GM12874 (cell line): ENCODE results near the gene ZBTB39.

ENCODE experiments used
- TF ChIP-seq, protein P1 (sequence below): IDR thresholded peaks from 2 replicates; pipeline ENCODE4 v1.5.1; 2011; ENCODE audit warnings: low read depth, mild to moderate bottlenecking, control low read depth, low read length, moderate library complexity; ENCODE audit not compliant: insufficient read depth

The ZBTB39 gene

DNA sequence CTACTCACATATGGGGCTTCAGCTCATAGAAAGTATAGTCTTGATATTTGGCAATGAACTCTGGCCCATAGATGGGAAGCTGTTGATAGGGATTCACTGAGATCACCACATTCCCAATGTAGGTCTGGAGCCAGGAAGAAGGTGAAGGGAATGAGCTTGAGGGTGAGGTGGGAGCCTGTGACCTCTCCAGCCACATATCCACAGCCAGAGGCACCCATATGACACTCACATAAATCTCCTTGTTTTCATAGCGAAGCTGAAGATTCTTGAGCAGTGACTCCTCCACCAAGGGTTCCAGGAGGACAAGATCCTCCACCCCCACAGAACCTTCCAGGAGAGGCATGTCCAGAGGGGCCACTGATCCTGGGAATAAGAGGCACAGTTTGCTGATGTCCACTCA, 41.6 kb upstream of the ZBTB39 start:
- TF ChIP-seq, protein P1, sequence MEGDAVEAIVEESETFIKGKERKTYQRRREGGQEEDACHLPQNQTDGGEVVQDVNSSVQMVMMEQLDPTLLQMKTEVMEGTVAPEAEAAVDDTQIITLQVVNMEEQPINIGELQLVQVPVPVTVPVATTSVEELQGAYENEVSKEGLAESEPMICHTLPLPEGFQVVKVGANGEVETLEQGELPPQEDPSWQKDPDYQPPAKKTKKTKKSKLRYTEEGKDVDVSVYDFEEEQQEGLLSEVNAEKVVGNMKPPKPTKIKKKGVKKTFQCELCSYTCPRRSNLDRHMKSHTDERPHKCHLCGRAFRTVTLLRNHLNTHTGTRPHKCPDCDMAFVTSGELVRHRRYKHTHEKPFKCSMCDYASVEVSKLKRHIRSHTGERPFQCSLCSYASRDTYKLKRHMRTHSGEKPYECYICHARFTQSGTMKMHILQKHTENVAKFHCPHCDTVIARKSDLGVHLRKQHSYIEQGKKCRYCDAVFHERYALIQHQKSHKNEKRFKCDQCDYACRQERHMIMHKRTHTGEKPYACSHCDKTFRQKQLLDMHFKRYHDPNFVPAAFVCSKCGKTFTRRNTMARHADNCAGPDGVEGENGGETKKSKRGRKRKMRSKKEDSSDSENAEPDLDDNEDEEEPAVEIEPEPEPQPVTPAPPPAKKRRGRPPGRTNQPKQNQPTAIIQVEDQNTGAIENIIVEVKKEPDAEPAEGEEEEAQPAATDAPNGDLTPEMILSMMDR = no peak

- TF ChIP-seq, protein P1 = no peak
Observed at GRCh38 chr12:57046947-57047890, 40.9 kb upstream of the ZBTB39 start.

DNA sequence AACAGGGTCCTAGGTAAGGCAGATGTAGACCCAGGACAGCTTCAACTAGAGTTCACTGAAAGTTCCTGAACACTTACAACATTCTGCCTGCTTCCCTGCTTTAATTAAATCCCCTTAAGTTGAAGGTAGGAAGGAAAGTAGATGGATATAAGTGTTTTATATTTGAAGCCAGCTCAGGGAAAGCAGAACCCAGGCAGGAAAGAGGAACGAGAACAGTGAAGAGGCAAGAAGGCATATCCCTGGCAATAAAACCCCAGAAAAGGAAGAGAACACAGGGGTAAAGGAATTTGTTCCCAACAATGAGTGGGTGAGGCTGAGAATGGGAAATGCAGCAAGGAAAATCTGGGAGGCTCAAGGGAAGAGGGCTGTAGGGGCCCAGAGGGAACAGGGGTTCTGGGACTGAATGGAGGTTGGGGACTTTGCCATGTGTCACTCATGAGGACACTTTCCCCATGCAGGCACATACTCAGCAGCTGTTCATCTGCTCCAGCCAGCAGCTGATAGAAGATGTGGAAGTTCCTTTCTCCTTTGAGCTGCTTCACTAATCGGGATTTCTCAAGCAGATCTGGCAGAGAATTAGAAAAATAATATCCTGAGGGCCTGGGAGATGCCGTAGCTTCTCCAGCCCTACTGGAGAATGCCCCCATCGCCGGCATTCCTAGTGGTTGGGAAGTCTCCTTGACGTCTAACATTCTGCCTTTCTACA, 39.9 kb upstream of the ZBTB39 start:
- TF ChIP-seq, protein P1 = no peak

DNA sequence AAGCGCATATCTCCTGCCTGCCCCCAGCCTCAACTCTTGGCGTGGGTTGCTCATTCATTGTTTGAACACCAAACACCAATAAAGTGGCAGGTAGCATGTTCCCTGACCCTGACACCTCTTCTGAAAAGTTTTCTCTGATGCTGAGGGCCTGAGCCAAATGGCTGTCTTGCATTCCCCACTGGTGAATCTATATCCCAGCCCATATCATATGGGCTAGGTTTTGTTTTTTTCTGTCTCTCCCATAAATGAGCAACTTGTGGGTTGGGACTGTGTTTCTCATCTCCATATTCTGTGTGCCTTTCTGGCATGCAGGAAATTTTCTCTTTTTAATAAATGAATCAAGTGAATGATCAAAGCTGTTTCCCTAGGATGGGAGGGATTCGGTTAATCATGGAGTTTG, 38.5 kb upstream of the ZBTB39 start:
- TF ChIP-seq, protein P1 = no peak

GRCh38 chr12:57044468-57044867, 38.1 kb upstream of the ZBTB39 start:
- TF ChIP-seq, protein P1 = no peak

GRCh38 chr12:57042695-57043094, 36.3 kb upstream of the ZBTB39 start:
- TF ChIP-seq, protein P1 = no peak

DNA sequence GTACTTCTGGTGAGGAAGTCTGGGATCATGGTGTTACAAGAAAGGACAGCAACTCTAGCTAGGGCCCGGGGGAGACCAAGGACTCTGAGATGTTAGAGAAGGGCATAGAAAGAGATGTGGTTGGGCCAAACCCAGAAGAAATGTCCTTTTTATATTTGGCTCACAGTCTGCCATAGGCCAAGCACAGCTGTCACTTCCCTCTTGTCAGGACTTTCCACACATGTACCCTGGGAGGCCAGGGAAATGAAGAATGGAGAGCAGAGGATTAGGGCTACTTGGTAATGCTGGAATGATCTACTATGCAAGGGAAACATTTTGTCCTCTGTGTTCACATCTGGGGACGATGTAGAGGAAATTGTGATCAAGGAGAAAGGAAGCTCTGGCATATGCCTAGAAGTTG, 34.4 kb upstream of the ZBTB39 start:
- TF ChIP-seq, protein P1 = no peak
